Esophagus muscularis mucosa (tissue), 4 donors: Measurements from ENCODE around the gene RPGRIP1L. TPM values are rescaled to one million over a fixed set of nuclear protein-coding genes. Genes with fewer than 3 reads are reported as not detected.
"Not testable (repeated sequence)": the region's sequence is repeated elsewhere in the genome, so short reads cannot be mapped to it uniquely, and the experiment has no call there.

Source experiments
- DNase-seq: peaks from one replicate; pipeline ENCODE4 v3.0.0-alpha.2; 2017; ENCODE audit errors: extremely low spot score
- H3K27ac ChIP-seq, 4 donors: fragments of 200-600 bp; sonication (generic); replicated peaks in 1 of 4; 1 replicate in 3 of 4; 2 replicates in 1 of 4; pipeline ENCODE4 v1.5.1; 2016 to 2019; ENCODE audit warnings: mild to moderate bottlenecking in 1 of 4
- H3K27me3 ChIP-seq, 4 donors: fragments of 200-600 bp; sonication (generic); one replicate each; pipeline versions ENCODE4 v1.5.1 to v1.6.0; 2016 to 2019
- H3K36me3 ChIP-seq, 4 donors: fragments of 200-600 bp; sonication (generic); one replicate each; pipeline ENCODE4 v1.5.1; 2016 to 2019
- H3K4me1 ChIP-seq, 4 donors: fragments of 200-600 bp; sonication (generic); one replicate each; pipeline ENCODE4 v1.5.1; 2016 to 2019
- H3K4me3 ChIP-seq, 4 donors: fragments of 200-600 bp; sonication (generic); 1 replicate in 2 of 4; 2 replicates in 2 of 4; pipeline ENCODE4 v1.5.1; 2016 to 2019; ENCODE audit warnings: mild to moderate bottlenecking in 4 of 4, moderate library complexity in 1 of 4
- H3K9me3 ChIP-seq, 4 donors: fragments of 200-600 bp; sonication (generic); 1 replicate in 3 of 4; 2 replicates in 1 of 4; pipeline ENCODE4 v1.5.1; 2016 to 2019
- CTCF ChIP-seq, 3 experiments: fragments of 200-600 bp in 2 of 3; fragments of 450-650 bp in 1 of 3; sonication (generic) in 2 of 3; IDR thresholded peaks; one replicate each; pipeline ENCODE4 v1.5.1; 2017 to 2019; ENCODE audit warnings: antibody characterized with exemption in 3 of 3, mild to moderate bottlenecking in 2 of 3, moderate library complexity in 1 of 3
- EP300 ChIP-seq: sonication (generic); formaldehyde crosslinking; IDR thresholded peaks from one replicate; pipeline ENCODE4 v1.6.1; 2017; ENCODE audit warnings: antibody characterized with exemption
- POLR2A ChIP-seq: fragments of 450-650 bp; IDR thresholded peaks from one replicate; pipeline ENCODE4 v1.6.1; 2017; ENCODE audit warnings: antibody characterized with exemption, moderate library complexity, mild to moderate bottlenecking, low read depth
- POLR2AphosphoS5 ChIP-seq, 2 donors: sonication (generic); formaldehyde crosslinking; IDR thresholded peaks; one replicate each; pipeline ENCODE4 v1.6.1; 2017; ENCODE audit warnings: antibody characterized with exemption in 2 of 2
- WGBS: methylation state at CpG from one replicate; pipeline ENCODE4 v1.1.5; 2018; 5-methylcytosine and 5-hydroxymethylcytosine counted together
- intact Hi-C: fragments of 100-400 bp; cut with DNase I; formaldehyde crosslinking; loops from one replicate; pipeline ENCODE4 v1.15.1; 2023
- total RNA-seq, 4 donors: library from RNA; depleted of rRNA; stranded (reverse); fragments of >200 nt; gene quantifications; one replicate each; pipeline versions ENCODE4 v1.1.0 to v1.2.1, GENCODE V29; 2016

Gene RPGRIP1L
- total RNA-seq, 4 donors from 2014 or later, result 2.3 to 4.3 (median 4.0) TPM

GRCh38 chr16:53693320-53693719 lies 10.3 kb downstream of the RPGRIP1L start:
- DNase-seq, result no peak
- Histone ChIP-seq H3K27me3 (no peaks in the 10 kb centered on the region), H3K4me1 (no peaks in the 10 kb centered on the region), H3K4me3 (no peak overlapping the region), H3K36me3 (peaks cover 0 to 4% (median 0%) of the 10 kb centered on the region in 4 donors), H3K27ac (no peak overlapping the region), H3K9me3 (no peaks in the 10 kb centered on the region)
- TF ChIP-seq POLR2AphosphoS5 (IDR thresholded peaks at IDR 0.05) (no peak), EP300 (no peak), CTCF (IDR thresholded peaks at IDR 0.05) (no peak), POLR2A (no peak)
- intact Hi-C loops, result no loop called here
- 92% methylated on average over 5 of the region's 5 CpGs for WGBS

DNA sequence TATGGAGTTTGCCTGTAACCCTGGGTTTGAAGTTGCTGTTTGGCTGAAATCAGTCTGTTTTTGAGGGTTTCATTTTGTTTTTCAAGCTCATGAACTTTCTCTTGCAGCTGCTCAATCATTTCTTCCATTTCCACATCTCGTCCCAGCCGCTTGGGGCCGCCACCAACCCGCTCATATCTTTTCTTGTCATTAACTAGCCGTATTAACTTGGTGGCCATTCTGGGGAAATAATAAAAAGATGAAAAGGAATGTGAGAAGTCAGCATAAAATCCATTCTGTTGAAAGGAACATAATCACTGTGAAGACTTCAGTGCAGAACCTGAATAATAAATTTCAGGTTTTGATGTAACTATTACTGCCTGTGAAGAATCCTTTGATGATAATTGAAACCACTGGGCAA lies 11.5 kb downstream of the RPGRIP1L start:
- intact Hi-C loops, result no loop called here
- WGBS, result 98% methylated on average over 5 of the region's 5 CpGs
- no peak overlapping the region for H3K4me3 ChIP-seq
- H3K9me3 ChIP-seq, result no peaks in the 10 kb centered on the region
- H3K36me3 ChIP-seq, result peaks cover 0 to 4% (median 0%) of the 10 kb centered on the region in 4 donors
- TF ChIP-seq POLR2A (no peak), CTCF (IDR thresholded peaks at IDR 0.05) (no peak), EP300 (no peak), POLR2AphosphoS5 (IDR thresholded peaks at IDR 0.05) (no peak)
- no peaks in the 10 kb centered on the region for H3K27me3 ChIP-seq
- DNase-seq, result no peak
- H3K4me1 ChIP-seq, result no peaks in the 10 kb centered on the region
- H3K27ac ChIP-seq, result no peak overlapping the region

- Histone ChIP-seq H3K4me3 (no peak overlapping the region), H3K4me1 (no peaks in the 10 kb centered on the region), H3K9me3 (no peaks in the 10 kb centered on the region), H3K27ac (no peak overlapping the region), H3K36me3 (peaks cover 0 to 8% (median 0%) of the 10 kb centered on the region in 4 donors), H3K27me3 (no peaks in the 10 kb centered on the region)
- no peak for DNase-seq
- 91% methylated on average over 2 of the region's 2 CpGs for WGBS
- intact Hi-C loops, result no loop called here
- TF ChIP-seq EP300 (no peak), POLR2AphosphoS5 (IDR thresholded peaks at IDR 0.05) (no peak)
Measured at GRCh38 chr16:53690771-53691170, 12.9 kb downstream of the RPGRIP1L start.

DNA sequence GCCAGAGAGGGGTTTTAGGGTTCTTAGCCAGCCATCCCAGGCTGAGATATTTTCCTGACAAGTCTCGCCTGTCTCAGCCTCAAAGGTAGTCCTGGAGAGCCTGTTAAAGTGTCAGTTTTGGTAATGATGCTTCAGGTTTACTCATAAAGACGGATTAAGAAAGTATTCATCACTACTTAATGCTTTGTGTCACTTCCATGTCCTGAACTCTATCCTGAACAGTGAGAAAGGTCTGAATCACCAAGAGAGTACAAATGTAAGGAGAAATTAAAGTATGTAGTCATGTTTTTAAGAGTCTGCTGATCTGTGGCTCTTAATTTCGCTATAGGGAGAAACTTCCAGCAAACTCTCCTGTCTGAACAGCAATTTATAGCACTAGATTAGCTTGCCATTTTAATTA lies 14.0 kb downstream of the RPGRIP1L start:
- TF ChIP-seq CTCF (IDR thresholded peaks at IDR 0.05), result no peak
- TF ChIP-seq EP300, result no peak
- no peak for TF ChIP-seq POLR2A
- WGBS, result 92% methylated on average over 3 of the region's 3 CpGs
- no peaks in the 10 kb centered on the region for H3K4me1 ChIP-seq
- H3K36me3 ChIP-seq, result peaks cover 0 to 19% (median 2%) of the 10 kb centered on the region in 4 donors
- intact Hi-C loops, result no loop called here
- no peaks in the 10 kb centered on the region for H3K27me3 ChIP-seq
- no peak for DNase-seq
- no peaks in the 10 kb centered on the region for H3K9me3 ChIP-seq
- H3K27ac ChIP-seq, result no peak overlapping the region
- no peak overlapping the region for H3K4me3 ChIP-seq

GRCh38 chr16:53686710-53687109 lies 16.9 kb downstream of the RPGRIP1L start:
- Histone ChIP-seq H3K36me3 (peaks cover 0 to 20% (median 2%) of the 10 kb centered on the region in 4 donors), H3K4me3 (no peak overlapping the region), H3K4me1 (no peaks in the 10 kb centered on the region), H3K9me3 (no peaks in the 10 kb centered on the region), H3K27me3 (no peaks in the 10 kb centered on the region), H3K27ac (no peak overlapping the region)
- TF ChIP-seq POLR2AphosphoS5 (IDR thresholded peaks at IDR 0.05) (no peak), CTCF (IDR thresholded peaks at IDR 0.05) (no peak), EP300 (no peak), POLR2A (no peak)
- intact Hi-C loops, result no loop called here
- DNase-seq, result no peak
- WGBS, result 81% methylated on average over 3 of the region's 3 CpGs

- H3K36me3 ChIP-seq, result peaks cover 0 to 20% (median 2%) of the 10 kb centered on the region in 4 donors
- intact Hi-C loops, H3K4me3 ChIP-seq, H3K4me1 ChIP-seq, H3K27ac ChIP-seq, H3K9me3 ChIP-seq, DNase-seq, H3K27me3 ChIP-seq: not testable (repeated sequence)
- 97% methylated on average over 3 of the region's 3 CpGs for WGBS
Measured at GRCh38 chr16:53685334-53685733, 18.3 kb downstream of the RPGRIP1L start.
